Activated B cell treated with CpG ODN at 0.5 μM for 24 hours (primary cell): ENCODE data around the gene USP35. TPM values are rescaled to one million over a fixed set of nuclear protein-coding genes. Genes with fewer than 3 reads are reported as not detected.

Experiments used
- ATAC-seq: fragments of 200-7000 bp; cut with Tn5 transposase; one replicate; pipeline ENCODE4 v1.10.0; 2021; ENCODE audit warnings: low read depth, mild to moderate bottlenecking, moderate library complexity
- CTCF ChIA-PET: fragments of 350-600 bp; sonication (Branson Sonifier 250); formaldehyde crosslinking; loops from one replicate; lab custom pipeline; 2021; ENCODE audit warnings: antibody characterized with exemption; lab: Charles Lee
- POLR2A ChIA-PET: fragments of 350-600 bp; sonication (Branson Sonifier 250); formaldehyde crosslinking; loops from one replicate; lab custom pipeline; 2021; ENCODE audit warnings: antibody characterized with exemption; lab: Charles Lee
- DNase-seq: peaks from one replicate; pipeline ENCODE4 v3.0.0; 2022
- H3K27ac Mint-ChIP-seq: one replicate; pipeline ENCODE4 v1.8.0; 2020; ENCODE audit warnings: mixed read lengths
- H3K27me3 Mint-ChIP-seq: one replicate; pipeline ENCODE4 v1.8.0; 2021; ENCODE audit warnings: mixed read lengths
- H3K36me3 Mint-ChIP-seq: one replicate; pipeline ENCODE4 v1.8.0; 2021; ENCODE audit warnings: low read depth, mixed read lengths
- H3K4me1 Mint-ChIP-seq: one replicate; pipeline ENCODE4 v1.8.0; 2021; ENCODE audit warnings: mixed read lengths
- H3K4me3 Mint-ChIP-seq: one replicate; pipeline ENCODE4 v1.8.0; 2020; ENCODE audit warnings: mild to moderate bottlenecking, mixed read lengths
- H3K9me3 Mint-ChIP-seq: one replicate; pipeline ENCODE4 v1.8.0; 2020; ENCODE audit warnings: mixed read lengths
- CTCF ChIP-seq: fragments of 200-600 bp; IDR thresholded peaks from one replicate; pipeline ENCODE4 v1.8.0; 2022; ENCODE audit warnings: antibody characterized with exemption, mild to moderate bottlenecking
- intact Hi-C: fragments of 100-400 bp; cut with micrococcal nuclease; formaldehyde crosslinking; loops from one replicate; pipeline ENCODE4 v1.15.1; 2024
- total RNA-seq: library from RNA; stranded (reverse); gene quantifications from 2 replicates; pipeline ENCODE4 v1.2.3, GENCODE V29; 2022

Gene USP35
- total RNA-seq, 1 donor from 2014 or later, result 4.9 TPM

GRCh38 chr11:78259777-78260487 is 71.2 kb downstream of the USP35 start:
- H3K4me3 Mint-ChIP-seq, result no peak overlapping the region
- CTCF ChIA-PET, result interaction anchor here (0.6 kb wide), 1 partner anchor 31 kb away, joined by 4 read pairs; no protein-coding TSS in a partner anchor
- H3K27me3 Mint-ChIP-seq, result no peaks in the 10 kb centered on the region
- no peak for TF ChIP-seq CTCF
- ATAC-seq (no peak), DNase-seq (no peak)
- no peaks in the 10 kb centered on the region for H3K4me1 Mint-ChIP-seq
- H3K9me3 Mint-ChIP-seq, result no peaks in the 10 kb centered on the region
- no peak overlapping the region for H3K27ac Mint-ChIP-seq
- POLR2A ChIA-PET, result no interaction called here
- intact Hi-C loops, result no loop called here
- H3K36me3 Mint-ChIP-seq, result no peaks in the 10 kb centered on the region

- TF ChIP-seq CTCF, result no peak
- Mint-ChIP-seq H3K27ac (no peak overlapping the region), H3K36me3 (no peaks in the 10 kb centered on the region), H3K4me3 (no peak overlapping the region), H3K9me3 (no peaks in the 10 kb centered on the region), H3K4me1 (no peaks in the 10 kb centered on the region), H3K27me3 (no peaks in the 10 kb centered on the region)
- DNase-seq (no peak), ATAC-seq (no peak)
- POLR2A ChIA-PET, result no interaction called here
- intact Hi-C loops, result no loop called here
- CTCF ChIA-PET, result no interaction called here
These were observed 72.6 kb downstream of the USP35 start for GRCh38 chr11:78261367-78261766.

- no peak for DNase-seq
- Mint-ChIP-seq H3K27me3 (no peaks in the 10 kb centered on the region), H3K27ac (no peak overlapping the region), H3K4me1 (no peaks in the 10 kb centered on the region), H3K36me3 (no peaks in the 10 kb centered on the region), H3K4me3 (no peak overlapping the region), H3K9me3 (no peaks in the 10 kb centered on the region)
- ChIA-PET POLR2A (interaction anchor here (0.6 kb wide), 1 partner anchor 449 kb away, joined by 4 read pairs; no protein-coding TSS in a partner anchor), CTCF (no interaction called here)
- intact Hi-C loops, result no loop called here
- no peak for TF ChIP-seq CTCF
- no peak for ATAC-seq
These were observed 73.1 kb downstream of the USP35 start for GRCh38 chr11:78261828-78262227.

GRCh38 chr11:78262238-78262637 is 73.5 kb downstream of the USP35 start:
- ChIA-PET CTCF (no interaction called here), POLR2A (interaction anchor here (0.6 kb wide), 1 partner anchor 450 kb away, joined by 4 read pairs; no protein-coding TSS in a partner anchor)
- Mint-ChIP-seq H3K4me1 (no peaks in the 10 kb centered on the region), H3K27me3 (no peaks in the 10 kb centered on the region), H3K4me3 (no peak overlapping the region), H3K27ac (no peak overlapping the region), H3K36me3 (no peaks in the 10 kb centered on the region), H3K9me3 (no peaks in the 10 kb centered on the region)
- no peak for TF ChIP-seq CTCF
- DNase-seq, result no peak
- intact Hi-C loops, result no loop called here
- no peak for ATAC-seq

GRCh38 chr11:78262691-78263090 is 74.0 kb downstream of the USP35 start:
- Mint-ChIP-seq H3K27me3 (no peaks in the 10 kb centered on the region), H3K4me3 (no peak overlapping the region), H3K9me3 (no peaks in the 10 kb centered on the region), H3K36me3 (no peaks in the 10 kb centered on the region), H3K27ac (no peak overlapping the region), H3K4me1 (no peaks in the 10 kb centered on the region)
- TF ChIP-seq CTCF, result no peak
- CTCF ChIA-PET, result interaction anchor here (0.6 kb wide), 1 partner anchor 24 kb away, joined by 3 read pairs; no protein-coding TSS in a partner anchor
- DNase-seq (no peak), ATAC-seq (no peak)
- intact Hi-C loops, result no loop called here
- POLR2A ChIA-PET, result interaction anchor here (0.6 kb wide), 1 partner anchor 450 kb away, joined by 4 read pairs; no protein-coding TSS in a partner anchor

Other genes with a start within 250 kb of the USP35 start
- 61.8 and 62.3 TPM in 2 replicates for gene INTS4, start 194.3 kb upstream of the USP35 start, total RNA-seq
- gene KCTD14, start 165.6 kb upstream of the USP35 start, total RNA-seq, result 0.20 and 0.22 TPM in 2 replicates
- not detected in 2 replicates for gene THRSP, start 125.1 kb upstream of the USP35 start, total RNA-seq
- gene NDUFC2, start 109.1 kb upstream of the USP35 start, total RNA-seq, result 83.5 and 88.4 TPM in 2 replicates
- gene ALG8, start 49.3 kb upstream of the USP35 start, total RNA-seq, result 42.8 and 46.0 TPM in 2 replicates
- 3.2 and 3.5 TPM in 2 replicates for gene KCTD21, start 293 bp upstream of the USP35 start, total RNA-seq
- 22.4 and 22.7 TPM in 2 replicates for gene GAB2, start 228.9 kb downstream of the USP35 start, total RNA-seq